LNCAP (cell line): ENCODE results near the gene PCDHGB6.

Experiments
- CTCF ChIP-seq: fragments of 450-650 bp; IDR thresholded peaks from 2 replicates; pipeline ENCODE4 v1.5.1; 2017; ENCODE audit warnings: mild to moderate bottlenecking

PCDHGB6 gene

GRCh38 chr5:141369994-141370848 lies 37.6 kb upstream of the PCDHGB6 start, which contains the start of gene PCDHGB3:
Gene PCDHGB3 (plus strand): TSS chr5:141370242. CDS start chr5:141370395, 153 bp downstream.
- no peak for TF ChIP-seq CTCF

GRCh38 chr5:141371572-141372475 lies 36.0 kb upstream of the PCDHGB6 start:
- TF ChIP-seq CTCF: no peak

GRCh38 chr5:141373673-141374317 lies 34.0 kb upstream of the PCDHGB6 start, which contains the start of gene PCDHGA6:
Gene PCDHGA6 (plus strand): TSS chr5:141373891. CDS start chr5:141374084, 193 bp downstream.
- TF ChIP-seq CTCF: peak; percentile 27; the same call in 1 of the 2 replicates

GRCh38 chr5:141374627-141375026 lies 33.2 kb upstream of the PCDHGB6 start:
- no peak for TF ChIP-seq CTCF

GRCh38 chr5:141382469-141383294 lies 25.1 kb upstream of the PCDHGB6 start, which contains the start of gene PCDHGA7:
Gene PCDHGA7 (plus strand): TSS chr5:141382742. CDS start chr5:141382900, 158 bp downstream.
- TF ChIP-seq CTCF: peak; percentile 46

- TF ChIP-seq CTCF: no peak
Observed at GRCh38 chr5:141383345-141383744, 24.5 kb upstream of the PCDHGB6 start.
